Measurements from ENCODE around the gene STX19.
"Not testable (repeated sequence)": the region's sequence is repeated elsewhere in the genome, so short reads cannot be mapped to it uniquely, and the experiment has no call there.

The STX19 gene, protein sequence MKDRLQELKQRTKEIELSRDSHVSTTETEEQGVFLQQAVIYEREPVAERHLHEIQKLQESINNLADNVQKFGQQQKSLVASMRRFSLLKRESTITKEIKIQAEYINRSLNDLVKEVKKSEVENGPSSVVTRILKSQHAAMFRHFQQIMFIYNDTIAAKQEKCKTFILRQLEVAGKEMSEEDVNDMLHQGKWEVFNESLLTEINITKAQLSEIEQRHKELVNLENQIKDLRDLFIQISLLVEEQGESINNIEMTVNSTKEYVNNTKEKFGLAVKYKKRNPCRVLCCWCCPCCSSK

DNA sequence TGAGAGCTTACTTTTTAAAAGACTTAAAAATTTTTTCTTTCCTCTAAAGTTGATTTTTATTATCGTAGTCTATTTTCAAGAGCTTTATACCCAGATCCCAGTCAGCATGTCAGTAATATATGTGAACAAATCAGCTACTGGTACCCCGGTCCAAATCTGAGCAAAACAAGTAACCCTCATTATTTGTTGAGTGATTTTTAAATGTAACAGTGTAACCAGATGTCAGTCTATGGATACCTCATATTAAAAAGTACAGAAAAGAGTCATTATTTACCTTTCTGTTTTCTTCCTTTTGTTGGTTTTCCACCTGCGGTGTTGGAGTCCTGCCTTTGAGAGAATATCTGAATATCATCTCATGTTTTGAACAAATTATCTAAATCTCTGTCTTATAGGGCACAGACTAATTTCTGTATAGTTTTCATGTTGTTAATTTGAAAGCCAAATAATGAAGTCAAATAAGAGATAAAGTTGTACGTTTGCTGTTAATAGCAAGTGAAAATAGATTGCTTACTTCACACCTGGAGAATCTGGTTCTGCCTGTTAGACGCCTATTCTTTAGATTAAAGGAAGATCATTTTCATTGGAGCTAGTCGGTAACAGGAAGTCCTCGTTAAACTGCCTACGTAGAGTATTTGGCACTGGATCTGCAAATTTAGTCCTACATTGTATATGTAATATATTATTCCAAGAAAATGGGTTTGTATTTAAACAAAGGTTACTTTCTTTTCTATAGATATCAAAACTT, at the start of gene STX19:
Gene STX19, minus strand, starts transcription at position 505 of the 745 bp plus-strand sequence. CDS start 13,328 bp downstream, outside the sequence.
- DNase-seq, result peak; percentile 91

DNA sequence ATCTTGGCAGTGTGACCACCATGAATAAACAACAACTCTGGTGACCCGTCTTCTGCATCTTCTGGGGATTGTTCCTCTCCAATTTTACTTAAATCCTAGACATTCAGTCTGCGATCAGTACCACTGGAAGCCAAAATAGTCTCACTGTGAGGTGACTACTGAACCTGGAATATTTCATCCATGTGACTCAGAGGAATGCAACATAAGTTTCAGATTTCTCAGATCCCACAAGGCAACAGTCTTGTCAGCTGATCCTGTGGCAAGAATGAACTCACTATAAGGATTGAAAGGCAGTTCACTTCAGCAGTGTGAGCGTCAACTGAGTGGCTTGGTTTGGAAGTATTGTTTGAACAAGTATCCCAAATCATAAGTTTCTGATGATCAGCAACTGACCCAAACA, 47.7 kb upstream of the STX19 start:
- DNase-seq, result no peak

DNA sequence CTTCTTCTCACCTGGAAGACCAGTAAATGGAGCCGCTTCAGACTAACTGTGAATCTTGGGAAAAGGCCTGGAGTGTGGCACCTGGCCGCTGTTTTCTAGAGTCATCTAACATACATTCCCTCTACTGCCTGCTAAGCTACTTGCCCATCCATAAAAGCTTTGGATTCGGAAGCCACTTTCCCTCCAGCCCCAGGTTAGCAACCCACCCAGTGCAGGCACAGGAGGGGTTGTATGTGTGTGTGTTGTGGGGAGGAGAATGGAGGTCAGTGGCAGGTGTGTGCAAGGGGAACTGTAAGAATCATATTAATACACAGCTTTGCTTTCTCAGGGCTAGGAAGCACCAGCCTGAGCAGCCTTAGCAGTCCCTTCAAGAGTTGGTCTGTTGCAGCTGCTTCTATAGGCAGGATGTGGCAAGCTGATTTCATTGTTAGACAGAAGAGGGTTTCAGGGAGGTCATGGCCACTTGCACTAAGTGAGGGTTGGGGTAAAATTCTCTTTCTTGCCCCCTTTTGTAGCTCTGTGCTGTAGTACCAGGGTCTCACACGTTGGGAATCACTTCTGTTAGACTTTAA, 43.4 kb upstream of the STX19 start:
- no peak for DNase-seq

DNA sequence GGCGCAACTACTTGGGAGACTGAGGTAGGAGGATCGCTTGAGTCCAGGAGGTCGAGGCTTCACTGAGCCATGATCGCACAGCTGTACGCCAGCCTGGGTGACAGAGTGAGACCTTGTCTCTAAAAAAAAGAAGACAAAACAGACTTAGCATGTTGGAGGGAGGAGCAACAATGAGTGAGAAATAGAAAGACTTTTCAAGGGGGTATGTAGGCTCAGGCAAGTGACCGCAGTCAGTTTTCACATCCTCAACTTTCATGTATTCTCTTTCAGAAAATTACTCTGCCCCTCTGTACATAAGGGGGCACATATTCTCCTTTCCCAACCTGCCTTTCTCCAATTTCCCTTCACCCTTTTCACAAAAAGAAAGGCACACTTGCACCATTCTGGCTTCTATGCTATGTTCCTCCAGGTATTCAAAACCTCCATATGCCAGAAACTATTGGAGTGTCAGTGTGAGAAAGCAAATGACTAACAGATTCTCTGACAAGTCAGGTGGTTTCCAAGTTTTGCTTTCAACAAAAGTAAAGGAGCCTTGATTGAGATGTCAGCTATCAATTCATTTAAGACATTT, 42.0 kb upstream of the STX19 start:
- no peak for DNase-seq

DNA sequence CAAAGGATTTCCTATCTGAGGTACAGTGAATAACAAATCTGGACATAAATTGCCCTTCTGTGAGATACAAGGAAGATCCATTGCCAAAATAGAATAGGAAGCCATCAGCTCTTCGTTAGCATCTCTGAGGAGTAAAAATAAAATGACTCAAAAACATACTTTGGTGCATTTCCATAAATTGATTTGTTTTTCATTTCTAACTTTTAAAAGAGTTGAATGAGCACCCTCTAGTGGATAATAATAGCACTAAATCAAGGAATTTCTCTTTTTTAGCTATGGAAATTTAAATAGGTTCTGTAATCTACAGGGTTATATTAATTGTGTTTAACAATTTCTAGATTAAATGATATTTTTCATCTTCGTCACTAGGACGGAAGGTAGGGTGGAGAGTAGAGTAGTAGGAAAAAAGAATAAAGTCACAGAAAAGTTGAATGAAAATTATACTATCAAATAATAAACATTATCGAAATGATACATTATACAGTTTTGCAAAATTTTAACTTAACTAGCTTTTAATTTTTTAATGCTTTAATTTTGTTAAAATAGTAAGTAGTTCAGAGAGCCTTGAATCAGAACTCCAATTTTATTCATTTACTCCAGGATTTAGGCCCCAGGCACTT, 40.9 kb upstream of the STX19 start:
- DNase-seq, result peak; percentile 48

DNA sequence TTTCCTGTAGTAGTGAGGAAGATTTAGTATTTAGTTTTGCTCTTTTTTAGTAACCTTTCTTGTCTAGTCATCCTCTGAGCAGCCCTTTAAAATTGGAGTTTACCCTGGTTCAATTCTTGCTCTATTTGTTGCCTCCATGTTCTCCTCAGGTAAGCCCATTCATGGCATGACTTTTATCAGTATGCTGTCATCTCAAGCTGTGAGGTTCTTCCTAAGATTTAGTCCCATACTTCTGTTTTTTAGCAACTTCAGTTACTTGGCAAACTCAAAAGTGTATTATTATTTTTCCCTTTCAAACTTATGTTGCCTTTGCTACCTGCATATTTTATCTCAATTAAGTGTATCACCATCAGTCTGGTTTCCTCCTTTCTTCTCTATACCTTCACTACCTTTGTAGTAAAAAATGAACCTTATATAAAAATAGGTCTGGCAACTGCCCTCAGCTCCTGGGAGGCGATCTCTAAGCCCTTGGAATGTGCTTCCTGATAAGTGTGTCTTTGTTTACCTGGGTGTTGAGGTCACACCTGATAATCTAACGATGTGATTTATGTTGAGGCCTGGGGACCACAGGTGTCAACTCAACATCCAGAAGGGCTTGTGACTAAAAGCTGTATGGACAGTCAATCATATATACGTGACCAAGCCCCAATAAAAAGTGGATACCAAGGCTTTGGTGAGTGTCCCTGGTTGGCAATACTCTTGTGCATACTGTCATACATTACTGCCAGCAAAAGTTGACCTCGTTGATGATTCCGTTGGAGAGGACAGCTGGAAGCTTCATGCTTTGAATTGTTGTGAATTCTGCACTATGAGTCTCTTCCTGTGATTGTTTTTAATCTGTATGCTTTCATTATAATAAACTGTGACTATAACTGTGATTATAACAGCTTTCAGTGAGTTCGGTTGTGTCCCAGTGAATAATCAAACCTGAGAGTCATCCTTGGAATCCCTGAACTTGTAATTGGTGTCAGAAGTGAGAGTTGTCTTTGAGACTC, 38.4 kb upstream of the STX19 start:
- no peak for DNase-seq

DNA sequence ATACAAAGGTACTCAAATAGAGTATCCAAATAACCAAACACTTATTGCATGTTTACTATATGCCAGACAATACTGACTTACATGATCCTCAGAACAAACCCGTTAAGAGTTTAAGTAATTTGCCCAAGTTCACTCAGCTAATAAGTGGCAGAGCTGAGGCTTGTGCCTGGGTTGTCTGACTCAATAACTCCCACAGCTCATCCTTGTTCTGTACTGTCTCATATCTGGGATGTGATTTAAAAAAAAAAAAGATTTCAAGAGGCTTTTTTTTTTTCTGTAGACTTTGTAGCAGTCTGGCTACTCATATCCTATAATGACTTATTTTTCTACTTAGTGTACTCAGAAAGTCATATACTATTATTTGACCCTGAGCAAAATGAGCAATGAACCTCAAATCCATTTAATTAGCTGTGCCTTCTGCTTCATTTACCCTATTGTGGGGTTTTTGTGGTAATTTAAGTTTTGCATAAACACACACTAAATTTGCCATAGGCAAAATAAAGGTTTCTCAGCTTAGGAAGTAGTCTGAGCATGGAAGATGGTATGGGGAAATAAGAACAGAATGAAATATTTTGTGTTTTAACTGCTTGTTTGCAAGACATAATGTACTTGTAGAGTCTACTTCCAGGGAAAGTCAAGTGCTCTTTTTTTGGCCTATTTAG, 37.6 kb upstream of the STX19 start:
- DNase-seq, result no peak

DNA sequence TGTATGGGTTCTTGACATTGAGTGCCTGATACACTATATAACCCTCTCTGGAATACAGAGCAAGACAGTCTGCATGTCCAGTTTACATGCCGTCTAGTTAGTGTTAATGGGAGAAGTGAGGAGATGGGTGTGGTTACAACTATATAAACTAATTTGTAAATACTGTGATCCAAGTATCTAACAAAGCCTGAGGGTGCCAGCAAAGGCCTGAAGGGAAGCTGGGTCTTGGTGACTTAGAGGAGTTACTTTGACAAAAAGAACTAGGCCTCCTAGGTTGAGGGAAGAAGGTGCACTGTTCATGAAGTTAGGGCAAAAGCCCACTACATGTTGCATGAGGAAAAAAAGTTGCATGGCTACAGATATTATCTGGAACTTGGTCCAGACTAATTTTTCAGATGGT, 36.7 kb upstream of the STX19 start:
- no peak for DNase-seq

DNA sequence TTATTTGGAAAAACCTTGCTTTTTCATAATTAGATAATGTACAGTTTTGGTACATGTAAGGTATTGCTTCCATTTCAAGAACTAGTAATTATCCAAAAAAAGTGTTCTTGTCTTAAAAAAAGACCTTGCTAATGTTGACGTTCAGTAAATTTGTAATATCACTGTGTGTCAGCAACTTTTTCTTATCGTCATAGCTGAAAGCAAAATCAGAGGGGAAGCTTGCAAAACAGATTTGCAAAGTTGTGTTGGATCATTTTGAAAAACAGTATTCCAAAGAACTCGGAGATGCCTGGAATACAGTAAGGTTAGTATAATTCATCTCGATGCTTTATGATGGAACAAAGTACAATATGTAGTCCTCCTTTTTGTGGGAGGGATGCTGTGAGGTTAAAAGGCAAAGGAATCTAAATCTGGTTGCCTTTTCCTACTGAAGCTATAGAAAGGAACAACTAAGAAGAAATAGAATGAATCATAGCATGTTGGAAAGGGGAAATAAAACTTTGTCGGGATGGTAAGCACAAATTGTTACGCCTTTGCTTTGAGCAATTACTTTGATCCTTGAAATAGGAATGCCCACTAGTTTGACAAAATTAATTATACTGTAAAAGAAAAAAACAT, 36.0 kb upstream of the STX19 start:
- no peak for DNase-seq

DNA sequence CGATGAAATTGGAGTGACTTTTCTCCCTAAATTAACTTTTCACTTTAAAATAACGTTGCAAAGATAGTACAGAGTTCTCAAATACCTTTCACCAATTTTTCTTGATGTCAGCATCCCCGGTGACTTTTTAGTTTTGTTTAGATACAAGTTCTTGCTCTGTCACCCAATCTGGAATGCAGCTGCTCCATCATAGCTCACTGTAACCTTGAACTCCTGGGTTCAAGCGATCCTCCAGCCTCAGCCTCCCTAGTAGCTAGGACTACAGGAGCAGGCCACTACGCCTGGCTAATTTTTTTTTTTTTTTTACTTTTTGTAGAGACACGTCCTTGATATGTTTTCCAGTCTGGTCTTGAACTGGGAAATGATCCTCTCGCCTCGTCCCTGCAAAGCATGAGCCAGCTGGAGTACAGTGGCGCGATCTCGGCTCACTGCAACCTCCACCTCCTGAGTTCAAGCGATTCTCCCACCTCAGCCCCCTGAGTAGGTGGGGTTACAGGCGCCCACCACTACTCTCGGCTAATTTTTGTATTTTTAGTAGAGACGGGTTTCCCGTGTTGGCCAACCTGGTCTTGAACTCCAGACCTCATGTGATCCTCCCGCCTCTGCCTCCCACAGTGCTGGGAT, 35.2 kb upstream of the STX19 start:
- DNase-seq, result peak; percentile 27

DNA sequence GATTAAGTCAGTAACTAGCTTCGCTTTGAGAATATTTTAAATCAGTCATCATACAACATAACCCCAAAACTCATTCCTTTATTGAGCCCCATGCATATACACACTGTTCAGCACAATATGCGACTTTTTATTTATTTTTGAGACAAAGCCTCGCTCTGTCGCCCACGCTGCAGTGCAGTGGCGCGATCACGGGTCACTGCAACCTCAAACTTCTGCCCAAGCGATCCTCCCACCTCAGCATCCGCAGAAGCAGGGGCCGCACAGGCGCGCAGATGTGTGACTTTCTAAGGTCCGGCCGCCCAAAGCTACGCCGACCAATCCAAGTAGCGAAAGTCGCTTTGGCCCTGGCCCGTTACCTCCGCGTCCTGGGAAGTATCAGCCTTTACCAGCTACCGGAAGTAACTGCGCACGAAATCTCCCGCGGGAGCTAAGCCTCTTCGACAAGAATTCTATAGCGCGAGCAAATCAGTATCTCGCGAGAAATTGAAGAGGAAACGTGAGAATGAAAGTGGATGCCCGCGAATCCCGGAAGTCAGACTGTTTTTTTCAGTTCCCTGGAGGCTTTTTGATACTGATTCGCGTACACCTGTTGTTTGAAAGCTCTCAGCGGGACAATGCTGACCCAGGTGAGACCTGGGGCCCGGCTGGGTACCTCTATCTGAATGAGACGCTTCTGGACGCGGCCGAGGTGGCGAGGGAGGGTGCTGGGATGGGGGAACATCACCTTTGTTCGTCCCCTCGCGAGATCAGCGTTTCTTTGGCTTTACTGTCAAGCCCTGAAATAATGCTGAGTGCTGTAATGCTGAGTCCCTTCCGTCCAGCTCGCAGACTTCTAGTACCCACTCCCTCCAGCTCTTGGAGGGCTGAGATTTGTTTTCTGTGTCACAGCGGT, 34.4 kb upstream of the STX19 start, which contains the start of the genes DHFR2 and NSUN3:
Gene DHFR2, minus strand, starts transcription at position 404 of the 892 bp plus-strand sequence. CDS start 1,405 bp downstream, outside the sequence.
Gene NSUN3, plus strand, starts transcription at position 549 of the 892 bp plus-strand sequence. Its CDS starts 66 bp downstream, at position 615.
- peak; percentile 97 for DNase-seq

DNA sequence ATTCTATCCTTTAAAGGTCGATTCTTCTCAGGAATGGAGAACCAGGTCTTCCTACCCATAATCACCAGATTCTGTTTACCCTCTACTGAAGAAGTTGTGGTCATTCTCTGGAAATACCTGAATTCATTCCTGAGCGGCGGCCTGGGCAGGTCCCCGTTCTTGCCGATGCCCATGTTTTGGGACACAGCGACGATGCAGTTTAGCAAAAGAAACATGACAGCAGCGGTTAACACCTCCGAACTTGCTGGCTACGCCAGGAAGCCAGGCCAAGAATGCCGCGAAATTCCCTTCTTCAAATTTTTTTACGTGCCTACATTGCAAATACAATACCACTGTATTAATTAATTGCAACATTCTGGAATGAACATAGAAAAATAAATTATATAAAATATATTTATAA, 32.9 kb upstream of the STX19 start:
- no peak for DNase-seq

DNA sequence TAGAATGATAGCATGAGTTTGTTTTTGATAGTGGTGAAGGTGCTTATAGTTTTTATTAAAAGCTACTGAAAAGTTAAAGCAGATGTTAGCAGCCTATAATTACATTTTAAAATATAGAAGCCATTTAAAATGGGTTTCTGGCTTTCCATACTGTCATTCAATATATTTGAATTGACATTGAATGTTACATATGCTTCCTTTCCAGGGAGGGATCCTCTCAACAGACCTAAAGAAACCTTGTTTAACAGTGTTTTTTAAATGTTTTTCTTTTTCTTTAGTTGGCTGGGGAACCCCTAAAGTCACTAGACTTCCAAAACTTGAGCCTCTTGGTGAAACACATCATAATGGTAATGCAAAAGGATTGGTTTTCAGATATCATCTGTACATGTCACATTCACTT, 22.1 kb upstream of the STX19 start:
- DNase-seq, result no peak

DNA sequence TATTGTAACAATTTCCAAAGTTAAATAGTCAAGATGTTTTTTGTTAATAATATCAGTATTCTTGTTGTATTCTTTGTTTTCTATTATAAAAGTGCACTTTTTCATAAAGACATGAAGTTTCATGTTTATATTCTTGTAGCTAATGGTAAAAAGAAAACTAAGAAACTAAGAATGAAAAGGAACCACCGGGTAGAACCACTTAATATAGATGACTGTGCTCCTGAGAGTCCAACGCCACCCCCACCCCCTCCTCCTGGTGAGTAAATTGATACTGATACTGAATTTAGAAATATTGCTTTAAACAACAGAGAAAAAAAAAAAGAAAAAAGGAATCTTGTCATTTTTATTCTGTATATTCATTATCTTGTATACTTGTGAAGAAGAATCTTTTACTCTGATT, 20.9 kb upstream of the STX19 start:
- DNase-seq, result no peak

DNA sequence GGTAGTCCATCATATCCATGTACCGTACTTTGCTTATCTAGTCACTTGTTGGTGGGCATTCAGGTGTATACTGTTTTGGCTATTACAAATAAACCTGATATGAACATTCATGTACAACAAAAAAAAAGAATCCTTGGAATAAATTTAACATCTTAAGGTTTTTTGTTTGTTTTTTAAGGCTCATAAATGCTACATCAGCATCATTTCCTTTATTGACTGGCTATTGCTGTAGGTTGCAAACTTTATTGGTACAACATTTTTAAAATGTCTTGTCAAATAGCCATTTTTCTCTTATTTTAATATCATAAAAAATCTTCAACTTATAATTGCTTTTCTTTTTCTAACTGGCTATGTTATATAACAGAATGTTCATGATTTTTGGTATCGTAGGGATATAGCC, 18.1 kb upstream of the STX19 start:
- no peak for DNase-seq

DNA sequence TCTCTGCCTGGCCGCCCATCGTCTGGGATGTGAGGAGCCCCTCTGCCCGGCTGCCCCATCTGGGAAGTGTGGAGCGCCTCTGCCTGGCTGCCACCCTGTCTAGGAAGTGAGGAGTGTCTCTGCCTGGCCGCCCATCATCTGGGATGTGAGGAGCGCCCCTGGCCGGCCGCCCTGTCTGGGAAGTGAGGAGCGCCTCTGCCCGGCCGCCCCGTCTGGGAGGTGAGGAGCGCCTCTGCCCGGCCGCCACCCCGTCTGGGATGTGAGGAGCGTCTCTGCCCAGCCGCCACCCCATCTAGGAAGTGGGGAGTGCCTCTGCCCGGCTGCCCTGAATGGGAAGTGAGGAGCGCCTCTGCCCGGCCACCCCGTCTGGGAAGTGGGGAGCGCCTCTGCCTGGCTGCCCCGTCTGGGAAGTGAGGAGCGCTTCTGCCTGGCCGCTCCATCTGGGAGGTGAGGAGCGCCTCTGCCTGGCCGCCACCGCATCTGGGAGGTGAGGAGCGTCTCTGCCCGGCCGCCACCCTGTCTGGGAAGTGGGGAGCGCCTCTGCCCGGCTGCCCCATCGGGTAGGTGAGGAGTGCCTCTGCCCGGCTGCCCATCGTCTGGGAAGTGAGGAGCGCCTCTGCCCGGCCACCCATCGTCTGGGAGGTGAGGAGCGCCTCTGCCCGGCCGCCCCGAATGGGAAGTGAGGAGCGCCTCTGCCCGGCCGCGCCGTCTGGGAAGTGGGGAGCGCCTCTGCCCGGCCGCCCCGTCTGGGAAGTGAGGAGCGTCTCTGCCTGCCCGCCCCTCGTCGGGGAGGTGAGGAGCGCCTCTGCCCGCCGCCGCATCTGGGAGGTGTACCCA, 15.9 kb upstream of the STX19 start:
- DNase-seq, result not testable (repeated sequence)

DNA sequence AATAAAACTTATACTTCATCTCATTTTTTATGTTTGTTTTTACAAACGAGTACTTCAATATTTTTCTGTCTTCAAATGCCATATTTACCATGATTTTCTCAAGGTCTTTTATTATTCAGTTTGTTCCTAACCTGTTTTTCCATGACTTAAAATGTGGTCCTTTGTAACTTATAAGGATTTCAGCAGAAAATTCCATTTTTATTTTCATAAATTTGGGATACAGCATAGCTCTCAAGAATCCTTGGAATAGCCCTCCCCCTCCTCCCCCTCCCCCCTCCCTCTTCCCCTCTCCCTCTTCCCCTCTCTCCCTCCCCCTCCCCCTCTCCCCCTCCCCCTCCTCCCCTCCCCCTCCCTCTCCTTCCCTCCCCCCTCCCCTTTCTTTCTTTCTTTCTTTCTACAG, 14.9 kb upstream of the STX19 start:
- DNase-seq, result no peak

DNA sequence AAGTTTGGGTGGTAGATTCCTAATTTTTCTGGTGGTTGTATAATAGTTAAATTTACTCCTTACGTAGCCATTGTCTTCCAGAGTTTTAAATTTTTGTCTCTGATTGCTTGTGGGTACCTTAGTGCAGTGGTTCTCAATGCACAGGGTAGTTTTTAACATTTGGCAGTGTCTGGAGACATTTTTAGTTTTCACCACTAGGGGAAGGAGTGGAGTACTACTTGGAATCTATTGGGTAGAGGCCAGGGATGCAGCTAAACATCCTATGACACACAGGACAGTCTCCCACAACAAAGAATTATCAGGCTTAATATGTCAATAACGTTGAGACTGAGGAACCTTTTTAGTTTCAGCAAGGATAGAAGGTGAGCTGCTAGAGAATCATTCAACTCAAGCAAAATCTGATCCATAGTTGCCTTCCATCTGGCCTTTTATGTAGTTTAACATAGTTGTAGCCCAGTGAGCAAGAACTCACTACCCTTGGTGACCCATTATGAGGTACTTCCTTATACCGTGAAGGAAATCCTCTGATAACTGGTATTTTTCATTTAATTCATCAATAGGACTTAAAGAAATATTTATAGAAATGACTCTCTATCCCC, 8.6 kb upstream of the STX19 start:
- peak; percentile 59 for DNase-seq
